ENCODE results near the gene MARCO. TPM values are rescaled to one million over a fixed set of nuclear protein-coding genes. Genes with fewer than 3 reads are reported as not detected.

MARCO gene
- polyA plus RNA-seq, 1 donor, result 1.4 TPM

- no peak for DNase-seq
Observed at GRCh38 chr2:119040730-119041129, 98.7 kb downstream of the MARCO start.

Other genes starting within 250 kb of the MARCO start
- 8.3 TPM for gene EN1, start 94.5 kb upstream of the MARCO start, polyA plus RNA-seq (ENCODE audit: insufficient read length)
- gene C1QL2, start 216.6 kb downstream of the MARCO start, polyA plus RNA-seq (ENCODE audit: insufficient read length), result not detected